ENCODE measurements around the gene MTUS2.
"Not testable (repeated sequence)": the region's sequence is repeated elsewhere in the genome, so short reads cannot be mapped to it uniquely, and the experiment has no call there.

MTUS2 gene

GRCh38 chr13:28958018-28958417 lies 137.9 kb downstream of the MTUS2 start:
- no peak for DNase-seq (ENCODE audit: low read depth, low spot score)

GRCh38 chr13:28958441-28958840 lies 138.3 kb downstream of the MTUS2 start:
- DNase-seq (ENCODE audit: low read depth, low spot score): no peak

GRCh38 chr13:28964052-28964451 lies 143.9 kb downstream of the MTUS2 start:
- DNase-seq (ENCODE audit: low read depth, low spot score): no peak

GRCh38 chr13:28964803-28965202 lies 144.7 kb downstream of the MTUS2 start:
- no peak for DNase-seq (ENCODE audit: low read depth, low spot score)

GRCh38 chr13:28967029-28967915 lies 147.1 kb downstream of the MTUS2 start:
- no peak for DNase-seq (ENCODE audit: low read depth, low spot score)

GRCh38 chr13:28976195-28976594 lies 156.1 kb downstream of the MTUS2 start:
- DNase-seq (ENCODE audit: low read depth, low spot score): no peak

- no peak for DNase-seq (ENCODE audit: low read depth, low spot score)
These were observed 156.5 kb downstream of the MTUS2 start for GRCh38 chr13:28976636-28977035.

GRCh38 chr13:28978574-28978973 lies 158.4 kb downstream of the MTUS2 start:
- DNase-seq (ENCODE audit: low read depth, low spot score): no peak

GRCh38 chr13:28981530-28981929 lies 161.4 kb downstream of the MTUS2 start:
- no peak for DNase-seq (ENCODE audit: low read depth, low spot score)

GRCh38 chr13:28983641-28984040 lies 163.5 kb downstream of the MTUS2 start:
- DNase-seq (ENCODE audit: low read depth, low spot score): no peak

- DNase-seq (ENCODE audit: low read depth, low spot score): no peak
These were observed 164.2 kb downstream of the MTUS2 start for GRCh38 chr13:28984326-28984725.

- DNase-seq (ENCODE audit: low read depth, low spot score): no peak
These were observed 164.7 kb downstream of the MTUS2 start for GRCh38 chr13:28984825-28985224.

GRCh38 chr13:28990378-28990777 lies 170.2 kb downstream of the MTUS2 start:
- not testable (repeated sequence) for DNase-seq (ENCODE audit: low read depth, low spot score)

- no peak for DNase-seq (ENCODE audit: low read depth, low spot score)
These were observed 171.6 kb downstream of the MTUS2 start for GRCh38 chr13:28991764-28992163.

- no peak for DNase-seq (ENCODE audit: low read depth, low spot score)
These were observed 180.7 kb downstream of the MTUS2 start for GRCh38 chr13:29000826-29001225.

GRCh38 chr13:29005035-29005762 lies 185.1 kb downstream of the MTUS2 start:
- DNase-seq (ENCODE audit: low read depth, low spot score): no peak

GRCh38 chr13:29005763-29006120 lies 185.6 kb downstream of the MTUS2 start:
- DNase-seq (ENCODE audit: low read depth, low spot score): no peak

GRCh38 chr13:29006359-29006850 lies 186.3 kb downstream of the MTUS2 start:
- DNase-seq (ENCODE audit: low read depth, low spot score): no peak

GRCh38 chr13:29008296-29008695 lies 188.2 kb downstream of the MTUS2 start:
- no peak for DNase-seq (ENCODE audit: low read depth, low spot score)

- no peak for DNase-seq (ENCODE audit: low read depth, low spot score)
These were observed 200.2 kb downstream of the MTUS2 start for GRCh38 chr13:29020314-29020713.

- no peak for DNase-seq (ENCODE audit: low read depth, low spot score)
These were observed 201.2 kb downstream of the MTUS2 start for GRCh38 chr13:29021311-29021710.

GRCh38 chr13:29021717-29022116 lies 201.6 kb downstream of the MTUS2 start:
- no peak for DNase-seq (ENCODE audit: low read depth, low spot score)

- no peak for DNase-seq (ENCODE audit: low read depth, low spot score)
These were observed 202.3 kb downstream of the MTUS2 start for GRCh38 chr13:29022410-29022809.

All from ELF-1 (cell line).